Tibial artery (tissue), 4 donors: ENCODE results near the gene SLC45A1.

Source experiments
- DNase-seq, 2 donors: peaks; one replicate each; pipeline ENCODE4 v3.0.0-alpha.2; 2019
- H3K27ac ChIP-seq, 2 donors: fragments of 200-600 bp; sonication (generic) in 1 of 2; 1 replicate in 1 of 2; 2 replicates in 1 of 2; pipeline ENCODE4 v1.5.1; 2018 to 2019; ENCODE audit warnings: mild to moderate bottlenecking in 1 of 2
- H3K27me3 ChIP-seq, 2 donors: fragments of 200-600 bp; sonication (generic) in 1 of 2; one replicate each; pipeline versions ENCODE4 v1.5.1 to v1.6.0; 2016 to 2019
- H3K36me3 ChIP-seq, 3 donors: fragments of 200-600 bp; sonication (generic) in 2 of 3; one replicate each; pipeline ENCODE4 v1.5.1; 2016 to 2019; ENCODE audit warnings: mild to moderate bottlenecking in 2 of 3
- H3K4me1 ChIP-seq, 4 donors: fragments of 200-600 bp; sonication (generic) in 2 of 4; 1 replicate in 3 of 4; 2 replicates in 1 of 4; pipeline ENCODE4 v1.5.1; 2016 to 2019
- H3K4me3 ChIP-seq, 2 donors: fragments of 200-600 bp; sonication (generic) in 1 of 2; 1 replicate in 1 of 2; 2 replicates in 1 of 2; pipeline ENCODE4 v1.5.1; 2018 to 2019; ENCODE audit warnings: mild to moderate bottlenecking in 2 of 2
- H3K9me3 ChIP-seq, 3 donors: fragments of 200-600 bp; sonication (generic) in 1 of 3; one replicate each; pipeline ENCODE4 v1.5.1; 2016 to 2019
- CTCF ChIP-seq, 2 experiments: fragments of 200-600 bp in 1 of 2; fragments of 450-650 bp in 1 of 2; IDR thresholded peaks; one replicate each; pipeline ENCODE4 v1.5.1; 2017 to 2019; ENCODE audit warnings: antibody characterized with exemption in 2 of 2, mild to moderate bottlenecking in 1 of 2, moderate library complexity in 1 of 2
- intact Hi-C: fragments of 100-400 bp; cut with DNase I; formaldehyde crosslinking; loops from one replicate; pipeline ENCODE4 v1.15.0; 2023; ENCODE audit warnings: low total_unique reads

Gene SLC45A1

GRCh38 chr1:8364528-8365442 lies 46.9 kb downstream of the SLC45A1 start:
- Histone ChIP-seq H3K36me3 (peaks cover 39 to 68% (median 60%) of the 10 kb centered on the region in 3 donors), H3K27ac (peak overlapping the region; percentile 19 to 23), H3K4me1 (peaks cover 0 to 67% (median 57%) of the 10 kb centered on the region in 4 donors), H3K9me3 (no peaks in the 10 kb centered on the region), H3K27me3 (no peaks in the 10 kb centered on the region), H3K4me3 (no peak overlapping the region)
- peak; percentile 29 to 67 for DNase-seq
- intact Hi-C loops: no loop called here
- TF ChIP-seq CTCF (IDR thresholded peaks at IDR 0.05): no peak

- no peak overlapping the region for H3K27ac ChIP-seq
- peak in 1 of 2 donors; percentile 60 for DNase-seq
- peaks cover 30 to 58% (median 50%) of the 10 kb centered on the region in 3 donors for H3K36me3 ChIP-seq
- peaks cover 6 to 77% (median 64%) of the 10 kb centered on the region in 4 donors for H3K4me1 ChIP-seq
- TF ChIP-seq CTCF (IDR thresholded peaks at IDR 0.05): no peak
- H3K4me3 ChIP-seq: no peak overlapping the region
- intact Hi-C loops: no loop called here
- H3K27me3 ChIP-seq: no peaks in the 10 kb centered on the region
- no peaks in the 10 kb centered on the region for H3K9me3 ChIP-seq
Measured at GRCh38 chr1:8365661-8366362, 47.9 kb downstream of the SLC45A1 start.

GRCh38 chr1:8367571-8368194 lies 49.8 kb downstream of the SLC45A1 start:
- H3K36me3 ChIP-seq: peaks cover 12 to 39% (median 31%) of the 10 kb centered on the region in 3 donors
- no peaks in the 10 kb centered on the region for H3K27me3 ChIP-seq
- H3K4me1 ChIP-seq: peaks cover 6 to 96% (median 81%) of the 10 kb centered on the region in 4 donors
- intact Hi-C loops: no loop called here
- no peak for DNase-seq
- H3K9me3 ChIP-seq: no peaks in the 10 kb centered on the region
- peak overlapping the region; percentile 18 to 20 for H3K27ac ChIP-seq
- TF ChIP-seq CTCF (IDR thresholded peaks at IDR 0.05): no peak
- H3K4me3 ChIP-seq: no peak overlapping the region

- Histone ChIP-seq H3K27ac (peak overlapping the region; percentile 74 to 82), H3K4me1 (peaks cover 6 to 96% (median 83%) of the 10 kb centered on the region in 4 donors), H3K27me3 (no peaks in the 10 kb centered on the region), H3K36me3 (peaks cover 12 to 25% (median 23%) of the 10 kb centered on the region in 3 donors), H3K9me3 (no peaks in the 10 kb centered on the region), H3K4me3 (no peak overlapping the region)
- peak in 1 of 2 donors; percentile 47 for DNase-seq
- no peak for TF ChIP-seq CTCF (IDR thresholded peaks at IDR 0.05)
- intact Hi-C loops: no loop called here
Measured at GRCh38 chr1:8368956-8369639, 51.2 kb downstream of the SLC45A1 start.
